Measurements from ENCODE around the gene PET100.

- no peak for TF ChIP-seq ZNF274 (IDR thresholded peaks at IDR 0.05; ENCODE audit: low read depth, low read length)
- TF ChIP-seq YY1 (IDR thresholded peaks at IDR 0.05; ENCODE audit: insufficient read depth, insufficient read length), result no peak
Observed at GRCh38 chr19:7662657-7663056, 33.1 kb downstream of the PET100 start.

All from NT2/D1 (cell line).